Thoracic aorta (tissue), 2 donors: ENCODE measurements around the gene VPS35. TPM values are rescaled to one million over a fixed set of nuclear protein-coding genes. Genes with fewer than 3 reads are reported as not detected.
"Not testable (repeated sequence)": the region's sequence is repeated elsewhere in the genome, so short reads cannot be mapped to it uniquely, and the experiment has no call there.

Experiments used
- ATAC-seq: fragments of 150-250 bp; one replicate; pipeline ENCODE4 v1.8.0; 2017; ENCODE audit warnings: low read depth; ENCODE audit not compliant: insufficient number of reproducible peaks, low FRiP score
- DNase-seq: peaks from one replicate; pipeline ENCODE4 v3.0.0-alpha.2; 2020; ENCODE audit warnings: low spot score
- H3K27ac ChIP-seq, 2 donors: fragments of 200-600 bp; sonication (generic); 1 replicate in 1 of 2; 2 replicates in 1 of 2; pipeline ENCODE4 v1.5.1; 2016; ENCODE audit warnings: mild to moderate bottlenecking in 2 of 2, moderate library complexity in 2 of 2
- H3K27me3 ChIP-seq: fragments of 200-600 bp; sonication (generic); replicated peaks from 2 replicates; pipeline ENCODE4 v1.6.0; 2016; ENCODE audit warnings: mild to moderate bottlenecking; ENCODE audit not compliant: insufficient read depth
- H3K36me3 ChIP-seq: fragments of 200-600 bp; sonication (generic); one replicate; pipeline ENCODE4 v1.5.1; 2016
- H3K4me1 ChIP-seq, 2 donors: fragments of 200-600 bp; sonication (generic); 1 replicate in 1 of 2; 2 replicates in 1 of 2; pipeline versions ENCODE4 v1.5.1 to v1.6.0; 2016; ENCODE audit warnings: low read depth in 2 of 2, mild to moderate bottlenecking in 1 of 2; ENCODE audit not compliant: control insufficient read depth in 1 of 2
- H3K4me3 ChIP-seq: fragments of 200-600 bp; sonication (generic); 2 replicates; pipeline ENCODE4 v1.5.1; 2016; ENCODE audit warnings: mild to moderate bottlenecking
- H3K9me3 ChIP-seq: fragments of 200-600 bp; sonication (generic); 2 replicates; pipeline ENCODE4 v1.5.1; 2016
- total RNA-seq, 2 donors: library from RNA; depleted of rRNA; stranded (reverse); fragments of >200 nt; gene quantifications; one replicate each; pipeline versions ENCODE4 v1.1.0 to v1.2.3, GENCODE V29; 2016
- TF ChIP-seq, protein P1 (sequence below): fragments of 200-600 bp; sonication (generic); IDR thresholded peaks from one replicate; pipeline ENCODE4 v1.5.1; 2019; ENCODE audit warnings: antibody characterized with exemption

The VPS35 gene
- total RNA-seq, 2 donors from 2014 or later: 32.9 to 69.9 TPM

DNA sequence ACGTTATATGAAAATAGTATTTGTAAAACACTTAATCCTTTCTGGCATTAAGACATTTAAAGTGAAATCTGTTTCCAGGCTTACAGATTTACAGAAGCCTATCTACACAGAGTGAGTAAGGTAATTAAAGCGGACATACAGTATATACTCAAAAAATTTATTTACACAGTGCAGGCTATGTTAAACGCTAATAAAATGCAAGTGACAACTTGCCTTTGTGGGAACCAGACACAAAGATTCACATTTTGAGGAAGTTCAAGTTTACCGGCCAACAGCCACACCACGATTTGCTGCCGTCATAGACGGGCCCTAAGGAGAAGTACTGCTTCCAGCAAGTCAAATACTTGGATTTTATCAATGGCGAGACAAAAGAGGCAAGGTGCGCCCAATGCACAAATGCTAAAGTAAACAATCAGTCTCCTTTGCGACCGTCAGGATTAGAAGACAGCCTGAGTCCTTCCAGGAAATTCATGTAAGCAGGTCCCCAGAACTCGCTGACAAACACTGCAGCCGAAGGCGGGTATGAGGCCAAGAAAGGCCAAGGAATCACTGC lies 801 bp downstream of the VPS35 start:
- Histone ChIP-seq H3K4me3 (peak overlapping the region; percentile 76), H3K27ac (peak overlapping the region; percentile 95 to 96), H3K4me1 (peaks cover 20 to 32% of the 10 kb centered on the region in 2 donors), H3K9me3 (no peaks in the 10 kb centered on the region), H3K27me3 (no peaks in the 10 kb centered on the region), H3K36me3 (no peaks in the 10 kb centered on the region)
- DNase-seq (no peak), ATAC-seq (no peak)
- TF ChIP-seq, protein P1, sequence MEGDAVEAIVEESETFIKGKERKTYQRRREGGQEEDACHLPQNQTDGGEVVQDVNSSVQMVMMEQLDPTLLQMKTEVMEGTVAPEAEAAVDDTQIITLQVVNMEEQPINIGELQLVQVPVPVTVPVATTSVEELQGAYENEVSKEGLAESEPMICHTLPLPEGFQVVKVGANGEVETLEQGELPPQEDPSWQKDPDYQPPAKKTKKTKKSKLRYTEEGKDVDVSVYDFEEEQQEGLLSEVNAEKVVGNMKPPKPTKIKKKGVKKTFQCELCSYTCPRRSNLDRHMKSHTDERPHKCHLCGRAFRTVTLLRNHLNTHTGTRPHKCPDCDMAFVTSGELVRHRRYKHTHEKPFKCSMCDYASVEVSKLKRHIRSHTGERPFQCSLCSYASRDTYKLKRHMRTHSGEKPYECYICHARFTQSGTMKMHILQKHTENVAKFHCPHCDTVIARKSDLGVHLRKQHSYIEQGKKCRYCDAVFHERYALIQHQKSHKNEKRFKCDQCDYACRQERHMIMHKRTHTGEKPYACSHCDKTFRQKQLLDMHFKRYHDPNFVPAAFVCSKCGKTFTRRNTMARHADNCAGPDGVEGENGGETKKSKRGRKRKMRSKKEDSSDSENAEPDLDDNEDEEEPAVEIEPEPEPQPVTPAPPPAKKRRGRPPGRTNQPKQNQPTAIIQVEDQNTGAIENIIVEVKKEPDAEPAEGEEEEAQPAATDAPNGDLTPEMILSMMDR: no peak

DNA sequence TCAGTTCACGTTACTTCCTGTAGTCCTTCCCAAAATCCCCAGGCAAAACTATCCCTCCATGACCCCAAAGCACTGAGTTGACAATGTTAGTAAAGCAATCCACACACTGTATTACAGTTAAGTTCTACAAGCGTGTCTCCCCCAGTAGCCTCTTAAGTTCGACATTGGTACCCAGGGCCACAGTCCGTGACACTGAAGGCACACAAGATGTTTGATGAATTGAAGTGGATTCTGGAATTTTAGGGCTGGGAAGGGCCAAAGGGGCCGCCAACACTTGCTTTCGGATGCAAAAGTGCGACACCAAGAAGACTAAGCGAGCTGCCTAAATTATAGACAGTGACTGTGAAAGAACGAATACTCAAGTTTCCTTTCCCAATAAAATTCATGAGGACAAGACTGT lies 1.5 kb downstream of the VPS35 start:
- H3K27me3 ChIP-seq: no peaks in the 10 kb centered on the region
- DNase-seq: no peak
- TF ChIP-seq, protein P1: no peak
- no peaks in the 10 kb centered on the region for H3K9me3 ChIP-seq
- peaks cover 20 to 32% of the 10 kb centered on the region in 2 donors for H3K4me1 ChIP-seq
- ATAC-seq: no peak
- no peak overlapping the region for H3K27ac ChIP-seq
- peak overlapping the region; percentile 76 for H3K4me3 ChIP-seq
- H3K36me3 ChIP-seq: no peaks in the 10 kb centered on the region

DNA sequence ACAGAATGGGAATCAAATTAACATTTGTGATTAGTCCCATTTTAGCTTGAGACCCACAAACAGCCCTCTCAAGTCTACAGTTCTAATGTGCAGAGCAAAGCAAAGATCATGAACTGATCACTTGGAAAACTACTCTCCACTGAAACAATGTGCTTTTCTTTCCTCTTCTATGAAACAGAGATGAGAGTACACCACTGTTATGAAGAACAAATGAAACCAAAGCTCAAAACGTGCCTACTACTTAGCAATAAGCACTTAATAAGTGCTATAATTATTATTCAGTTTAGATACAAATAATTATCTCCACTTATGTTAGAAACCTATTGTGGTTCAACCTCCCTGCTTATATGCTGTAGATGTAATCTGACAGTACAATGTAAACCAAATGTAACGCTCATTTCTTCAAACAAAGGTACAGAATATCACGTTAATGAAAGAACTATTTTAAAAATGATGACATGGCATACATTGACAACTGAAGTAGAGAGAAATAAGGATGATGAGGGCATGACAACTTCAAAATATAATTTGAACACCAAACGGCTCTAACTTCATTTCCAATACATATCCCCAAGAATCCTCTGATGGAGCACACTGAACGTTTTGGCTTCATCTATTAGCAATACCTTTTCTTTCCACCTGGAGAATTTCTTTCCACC lies 2.0 kb downstream of the VPS35 start:
- peaks cover 20 to 32% of the 10 kb centered on the region in 2 donors for H3K4me1 ChIP-seq
- TF ChIP-seq, protein P1: no peak
- ATAC-seq (no peak), DNase-seq (no peak)
- H3K27me3 ChIP-seq: no peaks in the 10 kb centered on the region
- H3K4me3 ChIP-seq: peak overlapping the region; percentile 76
- H3K36me3 ChIP-seq: no peaks in the 10 kb centered on the region
- no peak overlapping the region for H3K27ac ChIP-seq
- no peaks in the 10 kb centered on the region for H3K9me3 ChIP-seq

DNA sequence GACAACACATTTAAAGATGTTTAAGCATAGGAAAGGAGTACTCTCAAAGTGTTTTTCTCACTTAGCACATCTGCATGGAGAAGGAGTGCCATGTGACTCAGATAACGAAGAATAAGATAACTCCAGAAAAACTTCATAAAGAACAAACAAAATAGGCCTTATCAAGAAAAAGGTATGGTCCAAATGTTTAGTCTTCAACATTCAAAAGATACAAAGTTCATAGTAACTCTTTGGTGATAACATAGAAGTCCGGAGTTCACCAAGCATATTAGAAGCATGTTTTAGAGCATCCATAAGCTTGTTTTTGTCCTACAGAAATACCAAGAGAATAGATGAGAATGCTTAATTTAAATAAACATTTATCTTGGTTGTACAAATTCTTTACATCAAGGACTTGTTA lies 7.1 kb downstream of the VPS35 start:
- H3K27me3 ChIP-seq, H3K4me3 ChIP-seq, DNase-seq, ATAC-seq, H3K4me1 ChIP-seq, H3K27ac ChIP-seq, H3K9me3 ChIP-seq: not testable (repeated sequence)
- peaks cover 12% of the 10 kb centered on the region for H3K36me3 ChIP-seq

DNA sequence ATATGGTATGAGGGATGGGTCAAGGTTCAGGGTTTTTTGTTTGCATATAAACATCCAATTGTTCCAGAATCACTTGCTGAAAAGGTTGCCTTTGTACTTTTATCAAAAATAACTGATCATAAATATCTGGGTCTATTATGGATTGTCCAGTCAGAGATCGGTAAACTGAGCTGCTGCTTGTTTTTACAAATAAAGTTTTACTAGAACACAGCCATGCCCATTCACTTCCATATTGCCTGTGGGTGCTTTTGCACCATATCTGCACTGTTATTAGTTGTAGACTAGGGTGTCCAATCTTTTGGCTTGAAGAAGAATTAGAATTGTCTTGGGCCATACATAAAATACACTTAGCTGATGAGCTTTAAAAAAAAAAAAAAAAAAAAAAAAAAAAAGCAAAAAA lies 11.0 kb downstream of the VPS35 start:
- H3K27ac ChIP-seq, H3K4me3 ChIP-seq, H3K9me3 ChIP-seq, ATAC-seq, H3K4me1 ChIP-seq, DNase-seq, H3K27me3 ChIP-seq: not testable (repeated sequence)
- H3K36me3 ChIP-seq: peaks cover 19% of the 10 kb centered on the region

DNA sequence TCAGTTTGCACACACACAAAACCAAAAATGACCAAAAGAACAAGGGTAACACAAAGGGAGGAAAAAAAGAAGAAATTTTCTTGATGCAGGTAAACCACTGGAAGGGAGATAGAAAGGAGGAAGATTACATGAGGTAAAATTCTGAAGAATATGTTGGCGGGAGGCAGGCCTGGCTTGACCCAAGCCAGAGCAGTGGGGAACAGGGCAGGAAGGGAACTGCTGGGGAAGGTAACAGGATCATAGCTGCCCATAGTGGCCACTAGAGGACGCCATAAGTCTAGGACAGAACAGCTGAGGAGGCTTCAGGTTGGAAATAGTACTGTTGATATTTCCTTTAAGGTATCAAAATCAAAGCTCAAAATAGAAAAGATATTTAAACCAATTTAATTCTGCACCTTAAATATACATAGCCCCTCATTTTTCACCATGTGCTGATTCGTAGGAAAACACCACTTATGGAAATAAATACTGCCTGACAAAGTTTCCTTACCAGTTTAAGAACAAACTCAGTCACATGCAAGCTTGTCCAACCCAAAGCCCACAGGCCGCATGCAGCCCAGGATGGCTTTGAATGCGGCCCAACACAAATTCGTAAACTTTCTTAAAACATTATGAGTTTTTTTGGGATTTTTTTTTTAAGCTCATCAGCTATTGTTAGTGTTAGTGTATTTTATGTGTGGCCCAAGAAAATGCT lies 15.5 kb downstream of the VPS35 start:
- no peak for DNase-seq
- Histone ChIP-seq H3K27ac (no peak overlapping the region), H3K4me1 (no peaks in the 10 kb centered on the region), H3K36me3 (peaks cover 25% of the 10 kb centered on the region), H3K27me3 (no peaks in the 10 kb centered on the region), H3K4me3 (no peak overlapping the region), H3K9me3 (no peaks in the 10 kb centered on the region)
- TF ChIP-seq, protein P1: peak; percentile 61
- no peak for ATAC-seq
